WI38 (cell line): ENCODE data around the gene SMIM23.

Source experiments
- H3K4me3 ChIP-seq: 2 replicates; pipeline ENCODE4 v1.5.1; 2011; ENCODE audit warnings: low read depth, mild to moderate bottlenecking, control low read depth, low read length
- CTCF ChIP-seq: IDR thresholded peaks from 2 replicates; pipeline ENCODE4 v1.5.1; 2012; ENCODE audit warnings: low read depth, mild to moderate bottlenecking, control low read depth, low read length

Gene SMIM23

GRCh38 chr5:171826132-171826531, 40.5 kb downstream of the SMIM23 start:
- H3K4me3 ChIP-seq, result no peak overlapping the region
- no peak for TF ChIP-seq CTCF

- no peak overlapping the region for H3K4me3 ChIP-seq
- no peak for TF ChIP-seq CTCF
Measured at GRCh38 chr5:171827162-171827561, 41.5 kb downstream of the SMIM23 start.

GRCh38 chr5:171830686-171831085, 45.1 kb downstream of the SMIM23 start:
- no peak for TF ChIP-seq CTCF
- no peak overlapping the region for H3K4me3 ChIP-seq

- no peak overlapping the region for H3K4me3 ChIP-seq
- TF ChIP-seq CTCF, result no peak
Measured at GRCh38 chr5:171832775-171833174, 47.2 kb downstream of the SMIM23 start.

GRCh38 chr5:171834461-171834860, 48.8 kb downstream of the SMIM23 start:
- H3K4me3 ChIP-seq, result no peak overlapping the region

GRCh38 chr5:171835066-171835465, 49.4 kb downstream of the SMIM23 start:
- TF ChIP-seq CTCF, result no peak
- H3K4me3 ChIP-seq, result no peak overlapping the region

More at GRCh38 chr5:171834461-171834860, 48.8 kb downstream of the SMIM23 start:
- no peak for TF ChIP-seq CTCF

GRCh38 chr5:171837522-171837921, 51.9 kb downstream of the SMIM23 start:
- no peak overlapping the region for H3K4me3 ChIP-seq
- TF ChIP-seq CTCF, result no peak
